Spleen (tissue), 11 donors: ENCODE data around the gene DCAF5. TPM values are rescaled to one million over a fixed set of nuclear protein-coding genes. Genes with fewer than 3 reads are reported as not detected.

Experiments used
- DNase-seq: peaks from one replicate; pipeline ENCODE4 v3.0.0-alpha.2; 2020
- H3K27ac ChIP-seq, 8 donors: fragments of 200-600 bp; sonication (generic) in 7 of 8; 1 replicate in 4 of 8; 2 replicates in 4 of 8; pipeline versions ENCODE4 v1.5.0 to v1.8.0; 2016 to 2021; ENCODE audit warnings: inconsistent platforms in 4 of 8, mild to moderate bottlenecking in 4 of 8, moderate library complexity in 1 of 8
- H3K27me3 ChIP-seq, 7 donors: fragments of 200-600 bp; sonication (generic) in 6 of 7; replicated peaks in 1 of 7; 1 replicate in 4 of 7; 2 replicates in 3 of 7; pipeline versions ENCODE4 v1.5.0 to v1.8.0; 2016 to 2021; ENCODE audit warnings: inconsistent platforms in 3 of 7, mild to moderate bottlenecking in 1 of 7
- H3K36me3 ChIP-seq, 6 donors: fragments of 200-600 bp; sonication (generic) in 5 of 6; 1 replicate in 4 of 6; 2 replicates in 2 of 6; pipeline versions ENCODE4 v1.5.0 to v1.8.0; 2016 to 2021; ENCODE audit warnings: inconsistent platforms in 2 of 6
- H3K4me1 ChIP-seq, 6 donors: fragments of 200-600 bp; sonication (generic) in 5 of 6; 1 replicate in 3 of 6; 2 replicates in 3 of 6; pipeline versions ENCODE4 v1.5.0 to v1.8.0; 2016 to 2021; ENCODE audit warnings: inconsistent platforms in 3 of 6
- H3K4me3 ChIP-seq, 8 donors: fragments of 200-600 bp; sonication (generic) in 7 of 8; 1 replicate in 4 of 8; 2 replicates in 4 of 8; pipeline versions ENCODE4 v1.5.0 to v1.8.0; 2016 to 2021; ENCODE audit warnings: inconsistent platforms in 4 of 8, mild to moderate bottlenecking in 4 of 8, moderate library complexity in 2 of 8
- H3K9me3 ChIP-seq, 8 donors: fragments of 200-600 bp; sonication (generic) in 7 of 8; 1 replicate in 4 of 8; 2 replicates in 4 of 8; pipeline versions ENCODE4 v1.5.0 to v1.8.0; 2016 to 2021; ENCODE audit warnings: inconsistent platforms in 4 of 8
- POLR2A ChIP-seq, 3 donors: fragments of 450-650 bp; IDR thresholded peaks; one replicate each; pipeline ENCODE4 v1.5.1; 2017; ENCODE audit warnings: antibody characterized with exemption in 3 of 3, mild to moderate bottlenecking in 1 of 3
- POLR2AphosphoS5 ChIP-seq, 3 donors: sonication (generic); formaldehyde crosslinking; IDR thresholded peaks; one replicate each; pipeline ENCODE4 v1.5.1; 2017; ENCODE audit warnings: antibody characterized with exemption in 3 of 3
- WGBS, 5 donors: extraction: QIAGEN DNeasy Blood & Tissue Kit in 3 of 5; methylation state at CpG; one replicate each; pipeline versions ENCODE4 v1.1.5 to v1.1.7; 2013 to 2018; 5-methylcytosine and 5-hydroxymethylcytosine counted together
- intact Hi-C: fragments of 100-400 bp; cut with DNase I; formaldehyde crosslinking; loops from one replicate; pipeline ENCODE4 v1.15.0; 2023; ENCODE audit warnings: low total_unique reads
- polyA plus RNA-seq, 3 donors: library from polyadenylated mRNA; stranded (reverse); fragments of 200-250 nt; gene quantifications; one replicate each; pipeline ENCODE4 v1.2.1, GENCODE V29; 2013
- total RNA-seq, 7 donors: library from RNA; depleted of rRNA in 3 of 7; stranded (reverse); fragments of >200 nt in 3 of 7; fragmentation: NEBNext Ultra II Directional in 4 of 7; extraction: Animal tissue kit (Norgen Biotek cat#: 25700) in 4 of 7; gene quantifications; one replicate each; pipeline versions ENCODE4 v1.1.0 to v1.2.1, GENCODE V29; 2016 to 2021
- TF ChIP-seq, protein P1 (sequence below), 11 experiments: fragments of 200-600 bp in 7 of 11; fragments of 450-650 bp in 4 of 11; sonication (generic) in 4 of 11; IDR thresholded peaks in 8 of 11; conservative IDR thresholded peaks in 3 of 11; 1 replicate in 7 of 11; 2 replicates in 4 of 11; pipeline versions ENCODE4 v1.4.0 to v1.8.0; 2016 to 2021; ENCODE audit warnings: antibody characterized with exemption in 11 of 11, inconsistent platforms in 4 of 11, mild to moderate bottlenecking in 1 of 11
- donor health status: healthy with polysubstance abuse.
- donor health status: DM: no; HTN: no; CAD: no; lungs with moderate emphysema.
- donor health status: DM: no; HTN: no; CAD: no.
- donor health status: Bipolar disorder and iron deficiency.
- donor health status: healthy.
- donor health status: DM: no; HTN: no; CAD: no.
- donor health status: DM: yes; HTN: yes; CAD: no.

The DCAF5 gene
- total and polyA plus RNA-seq, 10 donors: 10.3 to 60.6 (median 44.1) TPM

DNA sequence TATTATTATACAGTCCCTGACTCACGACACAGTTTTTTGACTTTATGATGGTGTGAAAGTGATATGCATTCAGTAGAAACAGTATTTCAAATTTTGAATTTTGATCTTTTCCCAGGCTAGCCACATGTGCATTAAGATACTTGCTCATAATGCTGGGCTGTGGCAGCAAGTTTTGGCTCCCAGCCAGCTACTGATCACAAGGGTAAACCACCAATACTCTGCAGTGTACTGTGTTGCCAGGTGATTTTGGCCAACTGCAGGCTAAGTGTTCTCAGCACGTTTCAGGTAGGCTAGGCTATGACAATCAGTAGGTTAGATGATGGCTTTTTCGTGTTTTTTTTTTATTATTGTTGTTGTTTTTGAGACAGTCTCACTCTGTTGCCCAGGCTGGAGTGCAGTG is 104.5 kb downstream of the DCAF5 start:
- TF ChIP-seq, protein P1, sequence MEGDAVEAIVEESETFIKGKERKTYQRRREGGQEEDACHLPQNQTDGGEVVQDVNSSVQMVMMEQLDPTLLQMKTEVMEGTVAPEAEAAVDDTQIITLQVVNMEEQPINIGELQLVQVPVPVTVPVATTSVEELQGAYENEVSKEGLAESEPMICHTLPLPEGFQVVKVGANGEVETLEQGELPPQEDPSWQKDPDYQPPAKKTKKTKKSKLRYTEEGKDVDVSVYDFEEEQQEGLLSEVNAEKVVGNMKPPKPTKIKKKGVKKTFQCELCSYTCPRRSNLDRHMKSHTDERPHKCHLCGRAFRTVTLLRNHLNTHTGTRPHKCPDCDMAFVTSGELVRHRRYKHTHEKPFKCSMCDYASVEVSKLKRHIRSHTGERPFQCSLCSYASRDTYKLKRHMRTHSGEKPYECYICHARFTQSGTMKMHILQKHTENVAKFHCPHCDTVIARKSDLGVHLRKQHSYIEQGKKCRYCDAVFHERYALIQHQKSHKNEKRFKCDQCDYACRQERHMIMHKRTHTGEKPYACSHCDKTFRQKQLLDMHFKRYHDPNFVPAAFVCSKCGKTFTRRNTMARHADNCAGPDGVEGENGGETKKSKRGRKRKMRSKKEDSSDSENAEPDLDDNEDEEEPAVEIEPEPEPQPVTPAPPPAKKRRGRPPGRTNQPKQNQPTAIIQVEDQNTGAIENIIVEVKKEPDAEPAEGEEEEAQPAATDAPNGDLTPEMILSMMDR (IDR thresholded peaks at IDR 0.05 in 8 of 11, conservative IDR thresholded peaks at IDR 0.05 in 3 of 11): no peak
- peak in 1 of 3 donors; percentile 18 for TF ChIP-seq POLR2AphosphoS5 (IDR thresholded peaks at IDR 0.05)
- no peaks in the 10 kb centered on the region for H3K9me3 ChIP-seq
- no peak overlapping the region for H3K4me3 ChIP-seq
- H3K27ac ChIP-seq: peak overlapping the region in 2 of 8 donors; percentile 25 to 77
- intact Hi-C loops: no loop called here
- DNase-seq: no peak
- 81 to 87% (median 85%) methylated on average over 3 of the region's 3 CpGs for WGBS, 5 donors
- H3K36me3 ChIP-seq: peaks cover 0 to 15% (median 4%) of the 10 kb centered on the region in 6 donors
- peaks cover 0 to 13% (median 0%) of the 10 kb centered on the region in 7 donors for H3K27me3 ChIP-seq
- H3K4me1 ChIP-seq: peaks cover 26 to 98% (median 77%) of the 10 kb centered on the region in 6 donors

DNA sequence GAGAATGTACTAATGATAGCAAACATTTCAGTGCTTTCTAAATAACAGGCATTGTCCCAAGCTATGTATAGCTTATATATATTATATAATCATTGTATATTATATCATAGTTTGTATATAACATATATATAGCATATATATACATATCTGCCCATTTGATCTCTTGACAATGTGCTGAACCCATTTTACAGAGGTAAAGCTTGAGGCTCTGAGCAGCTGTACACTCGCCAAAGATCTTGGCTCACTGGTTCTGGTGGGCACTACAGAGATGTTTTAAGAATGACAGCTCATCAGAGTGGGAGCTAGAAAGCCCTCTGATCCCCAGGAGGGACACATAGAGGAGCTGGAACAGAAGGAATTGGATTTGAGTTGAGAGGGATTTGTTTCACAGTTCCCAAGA is 105.7 kb downstream of the DCAF5 start:
- Histone ChIP-seq H3K27me3 (peaks cover 0 to 25% (median 0%) of the 10 kb centered on the region in 7 donors), H3K4me3 (no peak overlapping the region), H3K36me3 (peaks cover 0 to 3% (median 0%) of the 10 kb centered on the region in 6 donors), H3K27ac (peak overlapping the region in 5 of 8 donors; percentile 22 to 91 (median 73)), H3K9me3 (no peaks in the 10 kb centered on the region), H3K4me1 (peaks cover 26 to 100% (median 78%) of the 10 kb centered on the region in 6 donors)
- intact Hi-C loops: no loop called here
- no peak for DNase-seq
- 92 to 100% (median 96%) methylated on average over 1 of the region's 1 CpG for WGBS, 5 donors
- TF ChIP-seq POLR2AphosphoS5 (IDR thresholded peaks at IDR 0.05): no peak
- no peak for TF ChIP-seq POLR2A (IDR thresholded peaks at IDR 0.05)
- TF ChIP-seq, protein P1 (IDR thresholded peaks at IDR 0.05 in 8 of 11, conservative IDR thresholded peaks at IDR 0.05 in 3 of 11): no peak

DNA sequence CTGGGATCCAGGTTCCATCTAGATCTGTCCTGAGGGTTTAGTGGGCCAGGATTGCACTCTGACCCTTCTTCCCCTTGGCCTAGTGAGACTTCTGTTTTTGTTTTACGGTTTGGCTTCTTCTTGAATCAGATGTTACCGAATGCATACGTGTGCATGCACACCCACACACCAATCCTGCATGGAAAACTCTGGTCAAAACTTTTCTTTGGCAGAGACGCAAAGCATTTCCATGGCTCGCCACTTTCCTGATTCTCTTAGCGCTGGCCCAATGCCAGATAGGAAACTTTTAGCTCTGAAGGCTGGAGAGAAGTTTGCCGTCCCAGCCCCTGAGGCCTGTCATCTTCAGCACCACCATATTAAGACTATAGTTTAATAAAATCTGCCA is 106.5 kb downstream of the DCAF5 start:
- intact Hi-C loops: no loop called here
- peaks cover 26 to 99% (median 70%) of the 10 kb centered on the region in 6 donors for H3K4me1 ChIP-seq
- peak overlapping the region in 7 of 8 donors; percentile 48 to 91 (median 73) for H3K27ac ChIP-seq
- no peaks in the 10 kb centered on the region for H3K9me3 ChIP-seq
- H3K27me3 ChIP-seq: peaks cover 0 to 31% (median 0%) of the 10 kb centered on the region in 7 donors
- WGBS, 5 donors: 44 to 63% (median 51%) methylated on average over 7 of the region's 7 CpGs
- H3K4me3 ChIP-seq: no peak overlapping the region
- TF ChIP-seq POLR2A (IDR thresholded peaks at IDR 0.05) (no peak), POLR2AphosphoS5 (IDR thresholded peaks at IDR 0.05) (peak in 1 of 3 donors; percentile 26)
- no peak for DNase-seq
- no peaks in the 10 kb centered on the region for H3K36me3 ChIP-seq

DNA sequence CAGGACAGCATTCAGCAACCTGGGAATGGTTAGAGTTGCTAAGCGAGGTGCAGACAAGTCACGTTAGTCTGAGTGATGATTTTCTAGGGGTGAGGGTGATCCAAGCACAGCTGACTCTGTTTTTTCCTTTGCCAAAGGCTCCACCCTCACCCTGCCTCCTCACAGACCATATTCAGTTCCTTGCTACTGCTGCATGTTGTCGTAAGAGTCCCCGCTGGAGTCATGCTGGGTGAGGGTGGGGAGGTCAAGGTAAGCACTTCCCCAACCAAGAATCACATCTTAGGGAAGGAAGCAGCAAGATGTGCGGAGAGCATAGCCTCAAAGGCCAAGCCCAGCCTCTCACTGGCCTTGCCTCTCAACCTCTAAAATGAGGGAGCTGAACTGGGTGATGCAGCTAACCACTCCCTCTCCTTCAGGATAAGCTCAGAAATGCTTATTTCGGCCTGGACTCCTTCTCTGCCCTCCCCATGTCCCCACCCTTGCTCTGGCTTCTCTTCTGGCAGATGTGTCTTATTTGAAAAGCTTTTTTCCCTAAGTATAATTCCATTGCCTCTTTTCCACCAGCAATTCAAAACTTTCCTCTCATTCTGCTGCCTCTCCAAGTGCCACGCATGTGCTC is 107.0 kb downstream of the DCAF5 start:
- WGBS, 5 donors: 50 to 70% (median 56%) methylated on average over 7 of the region's 7 CpGs

More for the DNA sequence above, 107.0 kb downstream of the DCAF5 start:
- intact Hi-C loops: no loop called here
- no peak for DNase-seq
- Histone ChIP-seq H3K27ac (peak overlapping the region in 7 of 8 donors; percentile 48 to 91 (median 73)), H3K9me3 (no peaks in the 10 kb centered on the region), H3K36me3 (no peaks in the 10 kb centered on the region), H3K4me3 (no peak overlapping the region), H3K27me3 (peaks cover 0 to 36% (median 0%) of the 10 kb centered on the region in 7 donors), H3K4me1 (peaks cover 26 to 94% (median 65%) of the 10 kb centered on the region in 6 donors)
- TF ChIP-seq, protein P1 (IDR thresholded peaks at IDR 0.05 in 8 of 11, conservative IDR thresholded peaks at IDR 0.05 in 3 of 11): no peak
- peak in 1 of 3 donors; percentile 38 for TF ChIP-seq POLR2AphosphoS5 (IDR thresholded peaks at IDR 0.05)
